Measurements from ENCODE around the gene LRP11.

The LRP11 gene

DNA sequence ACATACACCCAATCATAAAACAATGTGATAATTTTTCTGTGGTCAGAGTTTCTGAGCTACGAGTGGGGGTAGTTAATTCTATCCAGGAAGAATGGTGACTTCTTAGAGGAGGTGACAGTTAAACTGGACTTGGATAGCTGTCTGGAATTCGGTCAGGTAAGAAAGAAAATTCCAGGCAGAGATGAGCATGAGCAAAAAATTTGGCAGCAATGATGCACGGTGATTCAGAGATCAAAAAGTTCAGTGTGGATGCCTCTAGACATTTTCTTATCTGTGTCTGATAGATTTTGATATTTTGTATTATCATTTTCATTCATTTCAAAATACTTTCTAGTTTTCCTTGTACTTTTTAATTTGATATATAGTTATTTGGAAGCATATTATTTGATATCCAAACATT, 21.7 kb upstream of the LRP11 start:
- H3K9me3 ChIP-seq (ENCODE audit: insufficient read depth, low read depth, low read length): no peaks in the 10 kb centered on the region
- H3K27me3 ChIP-seq (ENCODE audit: insufficient read depth, low read length, poor library complexity, severe bottlenecking): no peaks in the 10 kb centered on the region
- H2AFZ ChIP-seq (ENCODE audit: low read length): no peak overlapping the region
- H3F3A ChIP-seq (ENCODE audit: low read depth): no peaks in the 10 kb centered on the region
- no peak overlapping the region for H3K4me2 ChIP-seq (ENCODE audit: low read depth, low read length, poor library complexity, severe bottlenecking)
- H3K36me3 ChIP-seq (ENCODE audit: insufficient read depth, low read length): no peaks in the 10 kb centered on the region
- H3K9ac ChIP-seq (ENCODE audit: low read depth, low read length, poor library complexity, severe bottlenecking): no peak overlapping the region
- TF ChIP-seq, protein P1, sequence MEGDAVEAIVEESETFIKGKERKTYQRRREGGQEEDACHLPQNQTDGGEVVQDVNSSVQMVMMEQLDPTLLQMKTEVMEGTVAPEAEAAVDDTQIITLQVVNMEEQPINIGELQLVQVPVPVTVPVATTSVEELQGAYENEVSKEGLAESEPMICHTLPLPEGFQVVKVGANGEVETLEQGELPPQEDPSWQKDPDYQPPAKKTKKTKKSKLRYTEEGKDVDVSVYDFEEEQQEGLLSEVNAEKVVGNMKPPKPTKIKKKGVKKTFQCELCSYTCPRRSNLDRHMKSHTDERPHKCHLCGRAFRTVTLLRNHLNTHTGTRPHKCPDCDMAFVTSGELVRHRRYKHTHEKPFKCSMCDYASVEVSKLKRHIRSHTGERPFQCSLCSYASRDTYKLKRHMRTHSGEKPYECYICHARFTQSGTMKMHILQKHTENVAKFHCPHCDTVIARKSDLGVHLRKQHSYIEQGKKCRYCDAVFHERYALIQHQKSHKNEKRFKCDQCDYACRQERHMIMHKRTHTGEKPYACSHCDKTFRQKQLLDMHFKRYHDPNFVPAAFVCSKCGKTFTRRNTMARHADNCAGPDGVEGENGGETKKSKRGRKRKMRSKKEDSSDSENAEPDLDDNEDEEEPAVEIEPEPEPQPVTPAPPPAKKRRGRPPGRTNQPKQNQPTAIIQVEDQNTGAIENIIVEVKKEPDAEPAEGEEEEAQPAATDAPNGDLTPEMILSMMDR (conservative IDR thresholded peaks at IDR 0.05; ENCODE audit: low read length): no peak
- no peak for TF ChIP-seq EZH2phosphoT487 (IDR thresholded peaks at IDR 0.05; ENCODE audit: borderline replicate concordance)
- H3K4me1 ChIP-seq (ENCODE audit: insufficient read depth, low read length, poor library complexity, severe bottlenecking): peaks cover 13% of the 10 kb centered on the region
- H3K4me3 ChIP-seq (ENCODE audit: low read length, poor library complexity, severe bottlenecking): no peak overlapping the region
- H3K9me2 ChIP-seq (replicated peaks; ENCODE audit: low read depth, low read length): no peaks in the 10 kb centered on the region
- H3K79me2 ChIP-seq (ENCODE audit: insufficient read depth, low read length): no peaks in the 10 kb centered on the region
- H4K20me1 ChIP-seq (ENCODE audit: insufficient read depth, low read length, poor library complexity, severe bottlenecking): no peaks in the 10 kb centered on the region

DNA sequence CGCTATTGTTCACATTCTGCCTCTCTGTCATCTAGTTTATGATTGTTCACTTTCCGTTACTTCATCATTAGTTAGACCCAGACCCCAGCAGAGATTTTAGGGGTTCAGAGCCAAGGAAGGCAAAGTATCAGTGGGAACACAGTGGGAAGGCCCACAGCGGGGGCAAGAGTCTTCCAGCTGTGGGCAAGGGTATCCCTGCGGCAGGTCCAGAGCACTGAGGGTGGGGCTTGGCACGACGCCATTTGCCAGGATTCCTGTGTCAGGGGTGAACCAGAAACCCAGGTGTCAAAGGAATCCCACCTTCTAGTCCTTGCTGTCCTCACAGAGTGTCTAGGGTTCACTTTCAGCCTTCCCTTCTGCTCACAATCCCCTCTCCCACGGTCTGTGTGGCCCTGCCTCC, 20.5 kb upstream of the LRP11 start:
- H3K9me3 ChIP-seq (ENCODE audit: insufficient read depth, low read depth, low read length): no peaks in the 10 kb centered on the region
- H3F3A ChIP-seq (ENCODE audit: low read depth): no peaks in the 10 kb centered on the region
- TF ChIP-seq, protein P1 (conservative IDR thresholded peaks at IDR 0.05; ENCODE audit: low read length): no peak
- TF ChIP-seq EZH2phosphoT487 (IDR thresholded peaks at IDR 0.05; ENCODE audit: borderline replicate concordance): no peak
- H3K79me2 ChIP-seq (ENCODE audit: insufficient read depth, low read length): no peaks in the 10 kb centered on the region
- no peaks in the 10 kb centered on the region for H4K20me1 ChIP-seq (ENCODE audit: insufficient read depth, low read length, poor library complexity, severe bottlenecking)
- no peak overlapping the region for H3K4me3 ChIP-seq (ENCODE audit: low read length, poor library complexity, severe bottlenecking)
- peaks cover 8% of the 10 kb centered on the region for H3K4me1 ChIP-seq (ENCODE audit: insufficient read depth, low read length, poor library complexity, severe bottlenecking)
- H3K9me2 ChIP-seq (replicated peaks; ENCODE audit: low read depth, low read length): no peaks in the 10 kb centered on the region
- no peak overlapping the region for H2AFZ ChIP-seq (ENCODE audit: low read length)
- no peaks in the 10 kb centered on the region for H3K36me3 ChIP-seq (ENCODE audit: insufficient read depth, low read length)
- H3K4me2 ChIP-seq (ENCODE audit: low read depth, low read length, poor library complexity, severe bottlenecking): no peak overlapping the region
- H3K27me3 ChIP-seq (ENCODE audit: insufficient read depth, low read length, poor library complexity, severe bottlenecking): no peaks in the 10 kb centered on the region
- H3K9ac ChIP-seq (ENCODE audit: low read depth, low read length, poor library complexity, severe bottlenecking): no peak overlapping the region

DNA sequence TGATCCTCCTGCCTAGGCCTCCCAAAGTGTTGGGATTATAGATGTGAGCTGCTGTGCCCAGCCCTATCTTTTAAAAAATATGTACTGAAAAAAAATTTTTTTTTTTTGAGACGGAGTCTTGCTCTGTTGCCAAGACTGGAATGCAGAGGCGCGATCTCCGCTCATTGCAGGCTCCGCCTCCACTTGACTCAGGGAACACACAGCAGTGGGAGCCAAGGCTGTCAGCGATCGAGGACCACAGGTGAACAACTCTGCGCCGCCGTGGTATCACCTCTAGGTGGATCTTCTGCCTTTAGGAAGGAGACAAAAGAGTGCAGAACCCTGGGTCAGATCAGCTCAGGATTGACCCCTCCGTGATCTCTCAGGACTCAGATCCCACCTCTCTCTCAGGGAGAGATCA, 20.1 kb upstream of the LRP11 start:
- Histone ChIP-seq H3K9me2 (replicated peaks; ENCODE audit: low read depth, low read length) (no peaks in the 10 kb centered on the region), H3K79me2 (ENCODE audit: insufficient read depth, low read length) (no peaks in the 10 kb centered on the region), H3K9ac (ENCODE audit: low read depth, low read length, poor library complexity, severe bottlenecking) (no peak overlapping the region), H4K20me1 (ENCODE audit: insufficient read depth, low read length, poor library complexity, severe bottlenecking) (no peaks in the 10 kb centered on the region), H3K4me3 (ENCODE audit: low read length, poor library complexity, severe bottlenecking) (no peak overlapping the region), H3F3A (ENCODE audit: low read depth) (no peaks in the 10 kb centered on the region), H3K4me1 (ENCODE audit: insufficient read depth, low read length, poor library complexity, severe bottlenecking) (peaks cover 7% of the 10 kb centered on the region), H3K27me3 (ENCODE audit: insufficient read depth, low read length, poor library complexity, severe bottlenecking) (no peaks in the 10 kb centered on the region), H3K36me3 (ENCODE audit: insufficient read depth, low read length) (no peaks in the 10 kb centered on the region), H2AFZ (ENCODE audit: low read length) (no peak overlapping the region), H3K9me3 (ENCODE audit: insufficient read depth, low read depth, low read length) (no peaks in the 10 kb centered on the region), H3K4me2 (ENCODE audit: low read depth, low read length, poor library complexity, severe bottlenecking) (no peak overlapping the region)
- TF ChIP-seq EZH2phosphoT487 (IDR thresholded peaks at IDR 0.05; ENCODE audit: borderline replicate concordance): no peak
- TF ChIP-seq, protein P1 (conservative IDR thresholded peaks at IDR 0.05; ENCODE audit: low read length): no peak
